Fibroblast of pulmonary artery (primary cell): ENCODE measurements around the gene CMTM7.

Source experiments
- DNase-seq: peaks from one replicate; pipeline ENCODE4 v3.0.0-alpha.2; 2010; ENCODE audit warnings: low read depth
- H3K4me3 ChIP-seq: replicated peaks from 2 replicates; pipeline ENCODE4 v1.5.1; 2011; ENCODE audit warnings: low read depth, mild to moderate bottlenecking, control low read depth, low read length, moderate library complexity
- TF ChIP-seq, protein P1 (sequence below): IDR thresholded peaks from 2 replicates; pipeline ENCODE4 v1.5.1; 2011; ENCODE audit warnings: mild to moderate bottlenecking, control low read depth, low read length, inconsistent platforms; ENCODE audit errors: missing control alignments

The CMTM7 gene

DNA sequence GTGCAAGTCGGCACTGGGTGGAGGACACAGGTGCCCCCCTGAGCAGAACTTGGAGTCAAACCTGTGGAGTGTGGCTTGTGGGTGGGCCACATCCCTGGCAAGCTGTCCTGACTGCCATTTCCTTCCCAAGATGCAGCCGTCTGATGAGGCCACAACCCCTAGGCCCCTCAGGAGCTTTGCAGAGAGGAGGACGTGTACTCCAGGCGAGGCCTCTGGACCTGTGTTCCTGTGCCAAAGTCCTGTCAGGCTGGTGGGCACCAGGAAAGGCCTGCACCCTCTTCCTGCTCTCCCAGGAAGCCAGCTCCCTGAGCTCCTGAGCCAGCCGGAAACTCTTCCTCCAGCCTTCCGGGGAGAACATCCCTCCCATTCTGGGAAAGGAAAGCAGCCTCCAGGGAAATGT, 62.5 kb downstream of the CMTM7 start:
- TF ChIP-seq, protein P1, sequence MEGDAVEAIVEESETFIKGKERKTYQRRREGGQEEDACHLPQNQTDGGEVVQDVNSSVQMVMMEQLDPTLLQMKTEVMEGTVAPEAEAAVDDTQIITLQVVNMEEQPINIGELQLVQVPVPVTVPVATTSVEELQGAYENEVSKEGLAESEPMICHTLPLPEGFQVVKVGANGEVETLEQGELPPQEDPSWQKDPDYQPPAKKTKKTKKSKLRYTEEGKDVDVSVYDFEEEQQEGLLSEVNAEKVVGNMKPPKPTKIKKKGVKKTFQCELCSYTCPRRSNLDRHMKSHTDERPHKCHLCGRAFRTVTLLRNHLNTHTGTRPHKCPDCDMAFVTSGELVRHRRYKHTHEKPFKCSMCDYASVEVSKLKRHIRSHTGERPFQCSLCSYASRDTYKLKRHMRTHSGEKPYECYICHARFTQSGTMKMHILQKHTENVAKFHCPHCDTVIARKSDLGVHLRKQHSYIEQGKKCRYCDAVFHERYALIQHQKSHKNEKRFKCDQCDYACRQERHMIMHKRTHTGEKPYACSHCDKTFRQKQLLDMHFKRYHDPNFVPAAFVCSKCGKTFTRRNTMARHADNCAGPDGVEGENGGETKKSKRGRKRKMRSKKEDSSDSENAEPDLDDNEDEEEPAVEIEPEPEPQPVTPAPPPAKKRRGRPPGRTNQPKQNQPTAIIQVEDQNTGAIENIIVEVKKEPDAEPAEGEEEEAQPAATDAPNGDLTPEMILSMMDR = no peak
- H3K4me3 ChIP-seq = no peak overlapping the region

DNA sequence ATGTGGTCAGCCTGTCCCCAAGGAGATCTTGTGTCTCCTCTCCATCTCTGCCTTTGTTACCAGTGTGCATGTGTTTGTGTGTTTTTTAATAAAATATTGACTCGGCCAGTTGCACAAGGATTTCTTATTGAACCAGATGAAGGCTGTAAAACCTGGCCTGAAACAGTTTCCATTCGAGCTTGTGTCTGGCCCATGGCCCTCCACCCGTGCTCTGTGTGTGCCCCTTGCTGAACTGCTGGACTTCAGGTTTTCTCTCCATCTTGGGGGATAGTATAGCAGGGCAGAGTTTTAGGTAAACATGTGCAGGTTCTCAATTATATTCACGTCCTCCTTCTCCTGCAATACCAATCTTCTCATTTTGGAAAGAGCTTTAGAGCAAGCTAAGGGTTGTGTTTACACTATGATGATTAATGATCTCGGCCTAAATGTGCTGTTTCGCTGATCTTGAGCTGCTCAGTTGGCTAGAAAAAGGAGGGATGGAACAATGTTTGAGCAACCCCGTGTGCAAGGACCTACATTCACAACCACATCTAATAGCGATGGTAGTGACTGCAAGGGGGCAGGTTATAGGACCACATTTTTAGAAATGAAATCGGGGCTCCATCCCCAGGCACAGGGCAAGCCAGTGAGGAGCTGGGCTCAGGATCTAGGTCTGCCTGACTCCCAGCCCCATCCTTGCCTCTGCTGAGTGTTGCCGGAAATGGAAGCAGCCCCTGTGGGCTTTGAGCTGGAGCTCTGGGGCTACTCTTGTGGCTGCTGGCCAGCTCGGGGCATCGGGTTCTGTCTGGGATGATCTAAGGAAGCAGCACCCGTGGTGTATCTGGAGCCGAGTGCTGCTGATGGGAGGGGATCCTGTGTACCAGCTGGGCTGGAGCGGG, 63.3 kb downstream of the CMTM7 start:
- no peak for DNase-seq
- TF ChIP-seq, protein P1 = no peak
- H3K4me3 ChIP-seq = no peak overlapping the region

More for the DNA sequence above, 62.5 kb downstream of the CMTM7 start:
- DNase-seq = no peak

GRCh38 chr3:32455609-32456428, 64.2 kb downstream of the CMTM7 start:
- TF ChIP-seq, protein P1 = no peak
- no peak for DNase-seq
- no peak overlapping the region for H3K4me3 ChIP-seq

- TF ChIP-seq, protein P1 = no peak
- H3K4me3 ChIP-seq = no peak overlapping the region
- no peak for DNase-seq
These were observed 64.9 kb downstream of the CMTM7 start for GRCh38 chr3:32456429-32457130.

- DNase-seq = no peak
- TF ChIP-seq, protein P1 = no peak
- H3K4me3 ChIP-seq = no peak overlapping the region
These were observed 66.4 kb downstream of the CMTM7 start for GRCh38 chr3:32457971-32458471.

DNA sequence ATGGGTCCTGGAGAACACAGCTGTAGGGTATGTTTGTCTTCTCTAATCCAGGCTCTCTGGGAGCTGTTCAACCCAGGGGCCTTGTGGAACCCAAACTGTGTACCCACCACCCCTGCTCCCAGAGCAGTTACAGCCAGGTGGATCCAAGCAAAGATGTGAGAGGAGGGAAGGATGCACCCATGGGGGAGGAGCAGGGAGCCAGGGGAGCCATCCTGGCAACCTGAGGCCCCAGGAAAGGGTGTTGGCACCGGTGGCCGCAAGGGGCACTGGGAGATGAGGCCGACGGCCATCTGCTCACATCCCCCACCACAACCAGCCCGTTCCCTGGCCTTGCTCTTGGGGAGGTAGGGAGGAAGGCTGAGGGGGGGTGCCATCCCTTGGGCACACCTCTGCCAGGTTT, 67.8 kb downstream of the CMTM7 start:
- H3K4me3 ChIP-seq = no peak overlapping the region
- TF ChIP-seq, protein P1 = no peak
- DNase-seq = no peak
